HL-60/S4 treated with retinoic acid at 250 ng/mL for 4 days and 3 days (cell line): Measurements from ENCODE around the gene CLN6.

Experiments
- in situ Hi-C: fragments of 300-500 bp; cut with MboI; formaldehyde crosslinking; loops from 2 replicates; pipeline ENCODE4 v1.7.0; 2022; ENCODE audit warnings: low sequenced_read_pairs

Gene CLN6

DNA sequence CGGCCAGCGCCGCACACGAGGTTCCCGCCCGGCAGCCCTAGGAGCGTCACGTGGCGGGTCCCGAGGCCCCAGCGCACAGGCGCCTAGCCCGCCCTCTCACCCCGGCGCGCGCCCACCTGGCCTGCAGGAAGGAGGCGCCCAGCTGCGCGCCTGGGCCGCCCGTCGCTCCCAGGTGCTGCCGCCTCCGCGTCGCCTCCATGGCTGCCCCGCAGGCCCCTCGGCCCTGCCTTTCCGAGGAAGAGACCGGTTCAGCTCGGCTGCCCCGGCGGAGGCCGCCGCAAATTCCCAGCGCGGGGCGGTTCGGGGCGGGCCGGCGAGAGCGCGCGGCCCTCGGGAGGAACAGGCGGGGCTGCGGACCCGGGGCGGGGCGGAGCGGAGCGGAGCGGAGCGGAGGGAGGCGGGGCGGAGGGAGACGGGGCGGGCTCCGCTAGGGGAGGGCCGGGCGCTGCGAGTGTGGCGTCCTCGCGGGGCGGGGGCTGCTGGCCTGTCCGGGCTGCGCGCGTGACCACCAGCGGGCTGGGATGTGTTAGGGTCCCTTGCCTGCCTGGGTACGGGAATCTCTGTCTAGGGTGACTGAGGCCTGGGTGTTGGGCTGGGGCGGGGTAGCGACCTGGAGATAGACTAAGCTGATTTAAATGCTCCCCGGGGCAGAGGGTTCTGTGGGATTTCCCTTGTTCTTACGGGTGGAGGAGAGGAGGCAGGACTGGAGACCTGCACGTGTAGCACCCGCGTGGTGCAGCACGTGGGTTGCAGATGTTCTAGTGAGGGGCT lies at the start of gene CLN6:
Gene CLN6, minus strand, starts transcription at position 343 of the 771 bp plus-strand sequence. Its CDS starts 144 bp downstream, at position 199.
- in situ Hi-C loops: no loop called here

DNA sequence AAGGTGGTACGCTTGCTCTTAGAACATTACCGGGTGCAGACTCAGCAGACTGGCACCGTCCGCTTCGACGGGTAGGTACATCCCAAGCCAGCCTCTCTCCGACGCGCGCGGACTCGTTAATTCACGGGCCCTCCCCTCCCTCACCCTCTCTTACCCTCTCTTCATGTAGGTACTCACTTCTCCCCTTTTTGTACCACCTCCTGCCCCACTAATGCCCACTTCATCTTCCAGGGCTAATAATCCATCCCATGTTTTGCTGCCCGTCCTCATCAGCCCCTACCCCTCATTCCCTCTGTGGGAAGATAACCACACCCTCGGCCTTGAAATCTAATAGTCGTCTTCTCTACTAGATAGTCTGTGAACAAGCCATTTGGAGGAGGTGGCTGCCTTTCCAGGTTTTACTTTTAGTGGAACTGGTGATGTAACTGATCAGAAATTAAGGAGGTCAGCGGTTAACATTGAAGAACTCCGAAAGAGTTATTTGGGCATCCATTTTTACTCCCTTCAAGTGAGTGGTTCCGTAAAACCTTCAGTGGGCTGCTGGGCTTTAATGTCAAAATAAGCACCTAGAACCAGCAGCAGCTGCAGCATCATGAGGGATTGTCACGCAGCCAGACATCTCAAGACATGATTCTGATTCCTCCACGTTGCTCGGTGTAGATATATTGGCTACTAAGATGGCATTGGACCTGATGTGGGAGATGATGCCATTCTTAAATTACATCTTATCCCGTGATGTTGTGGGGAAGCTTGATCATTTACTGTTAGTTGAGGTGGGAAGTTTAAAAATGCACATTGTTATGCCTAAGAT lies 49.3 kb upstream of the CLN6 start:
- in situ Hi-C loops: no loop called here

- in situ Hi-C loops: no loop called here
These were observed 48.7 kb upstream of the CLN6 start for GRCh38 chr15:68278345-68278594.

DNA sequence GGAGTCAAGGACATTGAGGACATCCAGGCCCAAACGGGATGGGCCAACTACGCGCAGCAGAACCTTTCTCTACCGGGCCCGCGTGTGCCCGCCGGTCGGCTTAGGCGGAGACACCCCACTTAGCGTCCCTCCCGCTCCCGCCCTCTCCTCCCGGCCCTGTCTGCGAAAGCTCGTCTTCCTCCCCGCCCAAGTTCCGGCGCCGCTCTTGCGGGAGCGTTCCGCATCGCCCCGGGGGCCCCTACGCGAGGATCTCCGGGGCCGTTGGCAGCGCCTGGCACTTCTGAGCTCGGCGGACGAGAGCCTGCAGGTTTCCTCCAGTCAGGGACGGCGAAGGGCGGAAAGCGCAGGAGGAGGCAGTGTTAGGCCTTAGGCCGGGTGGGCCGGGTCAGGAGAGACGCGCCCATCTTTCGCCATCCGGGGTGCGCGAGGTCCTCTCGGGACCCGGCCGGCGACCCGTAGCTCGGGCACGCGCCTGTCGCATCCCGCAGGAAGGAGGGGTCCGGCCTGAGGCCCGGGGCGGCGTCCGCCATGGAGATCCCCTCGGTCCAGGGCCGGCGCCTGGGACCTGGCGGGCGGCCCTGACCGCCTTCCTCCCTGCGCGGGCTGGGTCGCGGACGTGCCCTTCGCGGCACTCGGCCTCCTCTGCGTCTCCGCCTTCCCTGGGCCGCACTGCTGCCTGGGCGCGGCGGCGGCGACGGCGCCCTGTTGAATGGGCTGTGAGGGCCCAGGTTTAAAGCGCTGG lies 48.2 kb upstream of the CLN6 start, which contains the start of gene FEM1B:
Gene FEM1B, plus strand, starts transcription at position 143 of the 742 bp plus-strand sequence. CDS start 673 bp downstream, outside the sequence.
- in situ Hi-C loops: no loop called here

DNA sequence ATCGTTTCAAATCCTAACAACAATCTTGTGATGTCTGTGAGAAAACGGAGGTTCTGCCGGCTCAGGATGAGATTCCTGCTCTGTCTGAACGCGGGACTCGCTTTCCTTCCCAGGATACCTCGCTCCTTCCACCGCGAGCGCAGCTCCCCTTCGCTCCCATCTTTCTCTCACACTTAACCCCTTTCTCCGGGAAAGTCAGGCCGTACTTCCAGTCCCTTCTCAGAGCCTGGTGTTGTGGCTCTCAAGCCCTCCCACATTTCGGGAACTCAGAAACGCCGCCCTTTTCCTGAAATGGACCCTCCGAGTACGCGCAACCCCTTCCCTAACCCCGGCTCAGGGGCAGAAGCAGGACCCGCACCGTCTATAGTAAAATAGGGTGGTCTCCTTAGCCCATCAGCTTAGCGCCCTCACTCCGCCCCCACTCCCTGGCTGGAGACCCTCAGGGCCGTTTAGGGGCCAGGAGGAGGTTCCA lies 47.6 kb upstream of the CLN6 start:
- in situ Hi-C loops: no loop called here

- in situ Hi-C loops: no loop called here
These were observed 47.1 kb upstream of the CLN6 start for GRCh38 chr15:68276668-68277067.

DNA sequence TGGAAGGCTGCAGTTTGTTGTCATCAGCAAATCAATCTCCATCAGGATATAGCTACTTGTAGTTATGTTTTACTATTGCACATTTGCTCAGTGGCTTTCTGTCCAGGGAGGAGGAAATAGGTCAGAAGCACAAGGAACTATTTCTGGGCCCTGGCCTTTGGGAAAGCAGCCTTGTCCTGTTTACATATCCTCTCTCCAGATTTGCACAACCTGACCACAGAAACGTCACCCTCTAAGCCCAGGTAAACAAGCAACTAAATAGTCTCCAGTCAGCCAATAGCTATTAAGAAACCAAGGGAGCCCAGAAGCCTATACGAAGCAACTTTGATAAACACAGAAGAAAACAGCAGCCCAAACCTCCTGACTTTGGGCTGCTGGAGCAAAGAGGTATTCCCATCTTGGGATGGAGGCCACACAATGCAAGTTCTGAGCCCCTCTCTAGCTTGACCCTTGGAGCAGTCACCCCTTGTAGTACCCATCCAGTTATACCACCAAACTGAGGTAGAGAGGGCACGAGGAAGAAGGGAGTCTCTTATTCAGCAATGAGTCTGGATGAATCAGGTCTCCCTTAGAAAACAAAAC lies 45.7 kb upstream of the CLN6 start:
- in situ Hi-C loops: no loop called here

- in situ Hi-C loops: no loop called here
These were observed 44.8 kb upstream of the CLN6 start for GRCh38 chr15:68274201-68274848.

GRCh38 chr15:68272721-68273271 lies 43.3 kb upstream of the CLN6 start:
- in situ Hi-C loops: no loop called here

- in situ Hi-C loops: no loop called here
These were observed 42.4 kb upstream of the CLN6 start for GRCh38 chr15:68271854-68272471.

DNA sequence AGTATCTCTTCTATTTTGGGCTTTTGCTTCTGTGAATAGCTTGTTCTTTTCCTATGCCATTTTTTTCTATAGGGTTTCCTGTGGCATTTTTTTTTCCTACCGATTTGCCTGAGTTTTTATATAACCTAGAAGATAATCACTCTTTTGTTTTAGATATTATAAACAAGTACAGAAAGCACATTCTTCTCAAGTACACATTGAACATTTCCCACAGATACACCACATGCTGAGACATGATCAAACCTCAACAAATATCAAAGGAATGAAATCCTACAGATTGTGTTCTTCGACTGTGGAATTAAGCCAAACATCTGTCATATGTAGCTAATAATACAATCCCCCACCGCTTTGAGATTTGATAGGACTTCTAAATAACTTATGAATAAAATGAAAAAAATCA lies 38.9 kb upstream of the CLN6 start:
- in situ Hi-C loops: no loop called here

DNA sequence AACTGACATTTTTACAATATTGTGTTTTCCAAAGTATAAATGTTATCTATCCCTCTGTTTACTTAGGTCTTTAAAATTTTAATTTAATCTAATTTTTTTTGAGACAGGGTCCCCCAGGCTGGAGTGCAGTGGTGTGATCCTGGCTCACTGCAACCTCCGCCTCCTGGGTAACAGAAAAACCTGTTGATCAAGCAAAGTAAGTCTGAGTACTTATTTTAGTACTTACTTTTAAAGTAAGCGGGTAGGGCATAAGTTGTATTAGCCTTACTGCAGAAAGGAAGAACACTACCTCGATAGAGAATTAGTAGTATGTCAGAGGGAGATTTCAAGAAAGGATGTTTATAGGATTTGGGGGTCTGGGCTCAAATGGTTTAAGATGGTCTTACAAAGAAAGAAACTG lies 36.1 kb upstream of the CLN6 start:
- in situ Hi-C loops: no loop called here

DNA sequence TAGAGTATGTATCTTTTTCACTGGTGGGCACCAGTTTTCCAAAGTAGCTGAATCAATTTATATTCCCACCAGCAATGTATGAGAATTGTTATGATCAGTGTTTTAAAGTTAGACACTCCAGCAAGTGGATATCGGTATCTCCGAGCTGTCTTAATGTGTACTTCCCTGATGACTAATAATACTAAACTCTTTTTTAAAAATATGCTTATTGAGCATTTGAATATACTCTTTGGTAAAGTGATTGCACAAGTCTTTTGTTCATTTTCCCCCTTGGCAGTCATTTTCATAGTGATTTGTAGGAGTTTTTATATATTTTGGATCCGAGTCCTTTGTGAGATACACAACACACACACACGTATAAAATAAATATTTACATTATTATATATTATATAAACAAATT lies 35.6 kb upstream of the CLN6 start:
- in situ Hi-C loops: no loop called here

- in situ Hi-C loops: no loop called here
These were observed 34.8 kb upstream of the CLN6 start for GRCh38 chr15:68264282-68264681.

GRCh38 chr15:68262514-68263356 lies 33.2 kb upstream of the CLN6 start:
- in situ Hi-C loops: no loop called here

DNA sequence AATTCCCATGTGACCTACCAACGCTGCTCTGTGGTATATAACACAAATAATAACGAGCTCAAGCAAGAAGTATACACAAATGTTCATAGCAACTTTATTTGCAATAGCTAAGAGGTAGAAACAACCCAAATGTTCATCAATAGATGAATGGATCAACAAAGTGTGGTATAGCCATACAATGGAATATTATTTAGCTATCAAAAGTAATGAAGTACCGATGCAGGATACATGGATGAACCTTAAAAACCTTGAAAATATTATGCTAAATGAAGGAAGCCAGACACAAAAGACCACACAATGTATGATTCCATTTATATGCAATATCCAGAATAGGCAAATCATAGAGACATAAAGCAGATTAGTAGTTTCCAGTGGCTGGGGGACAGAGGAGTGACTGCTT lies 32.5 kb upstream of the CLN6 start:
- in situ Hi-C loops: no loop called here

GRCh38 chr15:68261241-68261640 lies 31.7 kb upstream of the CLN6 start:
- in situ Hi-C loops: no loop called here

- in situ Hi-C loops: no loop called here
These were observed 30.4 kb upstream of the CLN6 start for GRCh38 chr15:68259883-68260282.

- in situ Hi-C loops: no loop called here
These were observed 29.2 kb upstream of the CLN6 start for GRCh38 chr15:68258692-68259091.
